Stimulated activated CD4-positive, alpha-beta T cell treated with anti-CD3 and anti-CD28 coated beads, Interleukin-4, amount 100 ng/mL, for 1 hour (primary cell): ENCODE data around the gene IFNGR1.
"Not testable (repeated sequence)": the region's sequence is repeated elsewhere in the genome, so short reads cannot be mapped to it uniquely, and the experiment has no call there.

ENCODE experiments used
- DNase-seq: peaks from one replicate; pipeline ENCODE4 v3.0.0-alpha.2; 2020

IFNGR1 gene

DNA sequence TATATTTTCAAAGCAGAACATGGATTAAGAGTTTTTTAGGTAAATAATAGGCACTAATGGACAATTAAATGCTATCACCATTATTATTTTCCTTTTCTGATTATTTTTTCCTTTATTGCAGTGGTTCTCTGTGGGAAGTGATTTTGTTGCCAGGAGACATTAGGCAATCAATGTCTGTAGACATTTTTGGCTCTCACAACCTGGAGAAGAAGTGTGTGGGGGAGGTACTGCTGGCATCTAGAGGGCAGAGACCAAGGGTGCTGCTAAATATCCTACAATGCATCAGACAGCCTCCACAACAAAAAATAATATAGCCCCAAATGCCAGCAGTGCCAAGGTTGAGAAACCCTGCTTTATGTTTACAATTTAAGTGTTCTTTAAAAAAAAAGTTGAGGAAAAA lies 8.3 kb downstream of the IFNGR1 start:
- DNase-seq = no peak

DNA sequence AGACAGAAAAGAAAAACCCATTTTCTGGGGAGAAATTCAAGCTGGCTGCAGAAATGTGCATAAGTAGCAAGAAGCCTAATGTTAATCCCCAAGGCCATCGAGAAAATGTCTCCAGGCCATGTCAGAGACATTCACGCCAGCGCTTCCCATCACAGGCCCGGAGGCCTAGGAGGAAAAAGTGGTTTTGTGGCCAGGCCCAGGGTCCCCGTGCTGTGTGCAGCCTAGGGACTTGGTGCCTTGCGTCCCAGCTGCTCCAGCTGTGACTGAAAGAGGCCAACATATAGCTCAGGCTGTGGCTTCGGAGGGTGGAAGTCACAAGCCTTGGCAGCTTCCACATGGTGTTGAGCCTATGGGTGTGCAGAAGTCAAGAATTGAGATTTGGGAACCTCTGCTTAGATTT lies 10.9 kb downstream of the IFNGR1 start:
- DNase-seq = no peak

DNA sequence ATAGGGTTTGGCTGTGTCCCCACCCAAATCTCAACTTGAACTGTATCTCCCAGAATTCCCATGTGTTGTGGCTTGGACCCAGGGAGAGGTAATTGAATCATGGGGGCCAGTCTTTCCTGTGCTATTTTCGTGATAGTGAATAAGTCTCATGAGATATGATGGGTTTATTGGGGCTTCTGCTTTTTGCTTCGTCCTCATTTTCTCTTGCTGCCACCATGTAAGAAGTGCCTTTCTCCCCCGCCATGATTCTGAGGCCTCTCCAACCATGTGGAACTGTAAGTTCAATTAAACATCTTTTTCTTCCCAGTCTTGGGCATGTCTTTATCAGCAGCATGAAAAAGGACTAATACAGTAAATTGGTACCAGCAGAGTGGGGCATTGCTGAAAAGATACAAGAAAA lies 11.7 kb downstream of the IFNGR1 start:
- DNase-seq = not testable (repeated sequence)

DNA sequence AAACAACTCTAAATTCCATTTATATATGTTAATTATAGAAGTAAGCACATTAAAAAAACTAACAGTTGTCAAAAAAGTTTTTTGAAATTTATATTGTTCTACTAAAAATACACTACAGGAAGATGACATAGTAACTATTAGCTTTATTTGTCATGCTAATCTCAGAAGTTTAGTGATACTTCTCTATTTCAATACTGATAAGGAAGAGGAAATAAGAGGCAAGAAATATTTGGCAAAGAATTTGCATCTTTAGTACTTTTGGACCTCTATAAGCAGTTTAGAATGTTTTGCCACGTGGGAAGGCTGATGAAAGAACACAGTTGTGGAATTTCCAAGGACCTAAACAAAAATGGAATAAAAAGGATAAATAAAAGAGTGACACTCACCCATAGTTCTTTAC lies 12.6 kb downstream of the IFNGR1 start:
- no peak for DNase-seq

DNA sequence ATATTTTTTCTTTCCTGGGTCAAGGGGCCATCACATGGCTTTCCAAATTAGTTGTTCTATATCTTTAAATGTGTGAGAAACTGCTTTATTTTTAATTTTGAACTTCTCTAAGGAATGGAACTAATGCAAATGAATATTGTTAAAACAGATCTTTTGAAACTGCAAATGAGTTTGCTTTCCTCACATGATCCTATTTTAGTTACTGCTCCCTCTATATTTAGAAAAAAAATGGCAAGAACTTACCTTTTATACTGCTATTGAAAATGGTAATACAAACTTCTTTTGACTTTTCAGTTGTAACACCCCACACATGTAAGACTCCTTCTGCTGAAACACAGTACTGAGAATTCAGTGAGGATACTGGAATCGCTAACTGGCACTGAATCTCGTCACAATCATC lies 15.9 kb downstream of the IFNGR1 start:
- no peak for DNase-seq

DNA sequence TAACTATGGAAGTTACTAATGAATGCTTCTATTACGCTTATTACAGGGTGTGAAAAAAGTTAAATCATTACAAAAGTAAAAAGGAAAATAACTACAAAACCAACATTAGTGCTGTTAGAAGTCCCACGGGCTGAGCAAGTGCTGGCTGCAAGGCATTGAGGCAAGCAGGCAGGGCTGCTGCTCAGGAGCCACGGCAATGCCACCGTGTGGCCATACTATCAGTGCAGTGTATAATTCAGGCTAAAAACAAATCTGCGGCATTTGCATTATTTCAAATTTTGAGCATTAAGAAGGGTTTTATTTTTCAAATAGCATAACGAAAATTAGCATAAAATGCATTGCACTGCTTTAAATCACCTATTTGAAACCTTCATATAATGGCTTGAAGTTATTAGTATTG lies 17.1 kb downstream of the IFNGR1 start:
- no peak for DNase-seq

DNA sequence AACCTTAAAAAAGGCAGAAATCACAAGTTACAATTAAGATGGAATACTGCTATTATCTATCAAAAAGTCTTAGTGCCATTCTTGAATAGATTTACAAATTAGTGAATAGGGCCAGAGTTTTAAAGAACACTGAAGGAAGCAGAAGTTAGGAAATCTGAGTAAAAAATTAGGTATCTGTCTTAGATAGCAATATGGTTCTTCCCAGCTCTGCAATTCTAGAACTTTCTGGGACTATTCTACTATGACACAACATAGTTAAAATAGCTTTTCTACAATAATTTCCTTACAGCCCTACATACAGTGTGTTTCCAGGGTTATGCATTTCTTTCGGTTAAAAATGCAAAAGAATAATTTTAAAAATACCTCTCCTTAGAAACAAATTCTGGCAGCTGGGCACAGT lies 18.2 kb downstream of the IFNGR1 start:
- DNase-seq = no peak

DNA sequence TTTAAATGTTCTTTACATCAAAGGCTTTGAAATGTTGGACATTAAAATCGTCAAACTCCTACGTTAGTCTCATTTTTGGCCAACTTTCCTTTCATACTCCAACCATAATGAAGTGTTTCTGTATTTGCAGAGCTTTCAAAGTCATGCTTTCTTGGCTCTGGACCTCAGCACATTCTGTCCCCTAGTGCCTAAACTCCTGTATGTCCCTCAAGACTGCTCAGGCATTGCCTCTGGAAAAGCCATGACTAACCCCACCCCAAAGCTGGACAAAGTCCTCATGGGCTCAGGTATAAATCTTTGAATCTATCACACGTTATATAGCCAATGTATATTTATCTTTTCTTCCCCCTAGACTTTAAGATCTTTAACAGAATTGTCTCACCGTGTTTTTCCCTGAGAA lies 18.9 kb downstream of the IFNGR1 start:
- no peak for DNase-seq

DNA sequence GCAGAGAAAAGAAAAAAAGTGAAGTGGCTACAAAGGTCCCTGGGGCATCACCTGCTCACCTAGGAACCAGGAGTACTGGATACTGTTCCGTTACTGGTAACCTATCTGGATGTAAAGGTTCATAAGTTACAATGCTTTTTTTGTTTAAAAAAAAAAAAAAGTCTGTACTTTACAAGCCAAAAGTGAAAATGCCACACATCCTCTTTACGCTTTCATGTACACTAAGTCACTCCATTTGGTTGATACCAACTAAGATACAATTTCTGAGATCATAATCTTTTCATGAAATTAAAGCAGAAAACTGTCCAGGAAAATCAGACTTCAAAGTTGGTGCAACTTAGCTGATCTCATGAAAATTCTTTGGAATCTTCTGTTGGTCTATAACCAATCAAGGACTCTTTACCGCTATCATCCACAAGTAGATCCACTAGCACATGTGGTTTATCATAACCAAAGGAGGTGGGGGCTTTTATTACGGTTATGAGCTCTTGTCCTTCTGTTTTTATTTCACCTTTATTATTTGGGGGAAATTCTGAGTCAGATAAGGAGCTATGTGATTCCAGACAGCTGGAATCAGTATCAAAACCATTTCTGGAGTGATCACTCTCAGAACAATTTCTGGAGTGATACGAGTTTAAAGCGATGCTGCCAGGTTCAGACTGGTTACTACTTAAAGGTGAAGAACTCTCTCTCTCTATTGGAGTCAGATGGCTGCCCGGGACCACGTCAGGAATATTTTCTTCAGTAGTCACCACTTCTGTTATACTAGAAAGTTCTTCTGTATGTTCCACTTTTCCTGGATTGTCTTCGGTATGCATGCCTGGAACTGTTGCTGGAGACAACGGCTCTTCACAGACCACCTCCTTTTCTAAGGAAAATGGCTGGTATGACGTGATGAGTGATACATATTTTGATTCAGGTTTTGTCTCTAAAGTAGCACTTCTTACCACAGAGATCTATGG lies 21.2 kb downstream of the IFNGR1 start:
- no peak for DNase-seq

DNA sequence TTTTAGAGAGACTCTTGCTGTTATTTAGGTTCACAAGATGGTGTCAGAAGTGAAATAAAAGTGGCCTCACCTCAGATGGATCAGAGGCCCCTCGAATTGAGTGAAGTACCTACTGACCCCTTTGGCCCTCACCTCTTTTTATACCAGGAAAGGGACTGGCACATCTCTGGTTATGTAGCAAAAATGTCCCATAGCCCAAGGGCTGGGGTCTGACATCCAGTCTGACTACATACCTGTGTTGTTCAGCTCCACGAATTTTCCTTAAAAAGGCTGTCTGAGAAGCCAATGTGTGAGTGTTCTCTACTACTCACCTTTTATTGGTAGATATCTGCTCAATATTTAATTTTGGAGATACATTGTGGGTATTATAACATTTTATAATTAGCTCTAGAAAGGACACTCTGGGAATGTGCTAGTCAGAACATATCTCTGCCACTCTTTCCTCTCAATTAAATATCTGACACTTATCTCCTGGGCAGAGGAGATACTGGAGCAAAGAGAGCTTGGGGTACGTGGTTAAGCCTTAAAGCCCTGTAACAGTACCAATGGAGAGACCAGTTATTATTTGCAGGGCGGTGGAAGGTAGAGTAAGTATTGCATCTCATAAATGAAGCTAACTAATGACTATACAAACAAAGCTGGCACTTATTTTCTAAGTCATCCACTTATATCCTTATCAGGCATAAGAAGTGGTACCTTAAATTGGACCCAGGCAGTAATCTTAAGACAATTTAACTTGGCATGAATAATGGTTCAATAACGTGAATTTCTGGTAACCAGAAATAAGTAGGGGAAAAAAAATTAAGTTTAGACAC lies 25.7 kb downstream of the IFNGR1 start:
- DNase-seq = no peak

DNA sequence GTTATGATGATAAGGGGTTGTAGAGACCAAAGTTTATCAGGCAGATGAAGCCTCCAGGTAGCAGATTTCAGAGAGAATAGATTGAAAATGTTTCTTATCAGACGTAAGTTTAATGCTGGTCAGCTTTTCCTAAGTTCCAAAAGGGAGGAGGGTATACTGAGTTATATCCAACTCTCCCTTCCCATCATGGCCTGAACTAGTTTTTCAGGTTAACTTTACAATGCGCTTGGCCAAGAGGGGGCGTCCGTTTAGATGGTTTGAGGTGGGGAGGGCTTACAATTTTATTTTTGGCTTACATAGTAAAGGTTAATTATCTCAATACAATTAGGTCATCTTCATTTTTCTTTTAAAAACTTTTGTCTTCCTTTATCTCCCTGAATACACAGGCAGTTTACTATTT lies 26.4 kb downstream of the IFNGR1 start:
- DNase-seq = no peak

DNA sequence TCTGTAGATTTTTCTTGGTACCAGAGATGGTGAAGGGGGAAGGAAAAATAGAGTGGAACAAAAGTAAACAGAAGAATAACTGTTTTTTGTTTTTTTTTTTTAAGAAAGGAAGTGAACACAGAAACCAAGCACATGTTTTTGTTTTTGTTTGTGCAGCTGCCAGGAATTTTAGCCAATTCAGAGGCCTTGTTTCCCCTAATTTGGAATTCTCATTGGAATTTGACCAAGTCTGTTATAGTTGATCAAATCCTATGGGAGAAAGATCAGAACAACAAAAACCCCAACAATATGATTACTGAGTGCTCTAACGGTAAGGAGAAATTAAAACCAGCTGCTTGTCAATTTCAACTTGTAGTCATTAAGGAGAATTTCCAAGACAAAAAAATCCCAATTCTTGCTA lies 27.5 kb downstream of the IFNGR1 start:
- no peak for DNase-seq

DNA sequence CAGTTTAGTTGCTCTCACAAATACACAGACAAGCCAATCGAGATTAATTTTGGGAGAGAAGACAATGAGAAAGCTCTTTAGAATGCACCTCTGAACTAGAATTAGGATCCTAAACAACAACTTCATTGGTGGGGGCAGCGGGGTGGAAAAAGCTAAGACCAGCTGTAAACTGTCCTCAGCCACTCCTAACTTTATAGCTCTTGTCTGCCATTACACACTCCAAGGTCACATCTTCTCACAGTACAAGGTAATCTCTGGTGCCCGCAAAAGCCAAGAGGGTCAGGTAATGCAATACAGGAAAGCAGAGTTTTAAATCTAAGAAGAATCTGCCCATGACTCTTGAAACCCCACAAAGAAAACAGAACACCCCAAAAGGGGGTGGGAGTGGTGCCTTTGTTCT lies 27.9 kb downstream of the IFNGR1 start:
- DNase-seq = no peak

DNA sequence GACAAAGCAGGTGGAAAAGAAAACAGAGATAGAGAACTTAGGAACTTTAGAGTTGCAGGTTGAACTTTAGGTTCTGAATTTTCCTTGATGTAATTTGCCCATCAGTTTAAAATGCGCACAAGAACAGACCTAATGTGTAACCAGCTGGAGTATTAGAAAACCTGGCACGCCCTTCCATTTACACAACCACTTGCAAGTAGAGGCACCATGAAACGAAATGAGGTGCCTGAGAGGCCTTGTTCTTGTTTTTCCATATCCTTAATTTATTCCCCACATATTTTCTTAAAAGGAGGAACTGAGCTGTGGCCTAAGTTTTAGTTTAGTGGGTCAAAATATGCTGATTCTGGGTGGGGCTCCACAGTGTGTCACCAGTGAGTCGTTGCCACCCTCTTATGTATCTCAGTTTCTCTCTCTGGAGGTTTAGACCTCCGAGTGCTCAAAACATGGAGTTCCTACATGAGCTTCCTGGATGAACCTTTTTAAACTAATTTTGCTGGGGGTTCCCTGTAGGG lies 28.5 kb downstream of the IFNGR1 start:
- no peak for DNase-seq

DNA sequence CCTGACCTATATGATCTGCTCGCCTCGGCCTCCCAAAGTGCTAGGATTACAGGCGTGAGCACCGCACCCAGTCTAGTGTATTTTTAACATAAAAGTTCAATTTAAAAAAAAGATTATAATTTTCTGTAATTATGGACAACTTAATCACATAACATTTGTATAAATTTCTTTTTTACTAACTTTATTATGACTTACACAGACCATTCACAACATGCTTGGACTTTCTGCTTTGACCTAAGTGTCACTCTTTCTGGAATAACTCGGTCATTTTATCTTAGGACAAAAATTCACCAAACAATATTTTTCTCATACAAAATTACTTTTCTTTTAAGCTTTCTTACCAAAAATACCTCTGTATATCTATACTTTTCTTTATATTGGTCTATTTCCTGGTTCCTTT lies 30.3 kb downstream of the IFNGR1 start:
- no peak for DNase-seq

DNA sequence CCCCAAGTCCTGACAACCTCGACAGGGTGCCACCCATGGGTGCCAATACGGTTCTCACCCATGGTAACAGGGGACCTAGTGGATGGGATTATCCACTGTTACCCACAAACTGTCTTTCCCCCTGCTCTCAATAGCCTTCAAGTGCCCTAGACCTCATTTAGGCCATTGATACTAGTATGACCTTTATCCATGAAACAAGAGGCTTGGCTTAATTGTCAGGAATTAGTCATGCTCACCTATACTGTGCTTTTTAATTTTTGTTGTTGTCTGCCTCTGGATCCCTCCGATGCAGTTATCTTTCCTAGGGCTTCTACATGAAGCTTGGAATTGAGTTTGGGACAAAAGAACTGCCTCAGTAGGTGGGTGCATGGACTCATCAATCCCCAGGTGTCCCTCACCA lies 33.9 kb downstream of the IFNGR1 start:
- no peak for DNase-seq

DNA sequence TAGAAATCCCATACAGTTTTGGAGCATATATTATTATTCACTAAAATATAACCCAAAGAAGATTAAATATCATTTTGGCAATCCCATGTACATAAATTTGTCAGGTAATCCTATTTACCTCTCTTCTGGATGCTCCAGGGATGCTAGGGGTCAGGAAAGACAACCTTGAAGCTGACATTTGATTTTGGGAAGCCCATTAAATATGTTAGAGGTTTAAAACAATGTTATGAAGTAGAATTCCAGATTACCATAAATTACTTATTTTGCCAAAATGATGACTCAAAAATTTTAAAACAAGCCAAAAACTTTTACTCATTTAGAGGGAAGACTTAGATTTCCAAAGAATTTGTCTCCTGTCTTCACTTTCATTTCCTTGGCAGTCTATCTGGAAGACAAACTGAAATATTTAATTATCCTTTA lies 36.5 kb downstream of the IFNGR1 start:
- DNase-seq = no peak

DNA sequence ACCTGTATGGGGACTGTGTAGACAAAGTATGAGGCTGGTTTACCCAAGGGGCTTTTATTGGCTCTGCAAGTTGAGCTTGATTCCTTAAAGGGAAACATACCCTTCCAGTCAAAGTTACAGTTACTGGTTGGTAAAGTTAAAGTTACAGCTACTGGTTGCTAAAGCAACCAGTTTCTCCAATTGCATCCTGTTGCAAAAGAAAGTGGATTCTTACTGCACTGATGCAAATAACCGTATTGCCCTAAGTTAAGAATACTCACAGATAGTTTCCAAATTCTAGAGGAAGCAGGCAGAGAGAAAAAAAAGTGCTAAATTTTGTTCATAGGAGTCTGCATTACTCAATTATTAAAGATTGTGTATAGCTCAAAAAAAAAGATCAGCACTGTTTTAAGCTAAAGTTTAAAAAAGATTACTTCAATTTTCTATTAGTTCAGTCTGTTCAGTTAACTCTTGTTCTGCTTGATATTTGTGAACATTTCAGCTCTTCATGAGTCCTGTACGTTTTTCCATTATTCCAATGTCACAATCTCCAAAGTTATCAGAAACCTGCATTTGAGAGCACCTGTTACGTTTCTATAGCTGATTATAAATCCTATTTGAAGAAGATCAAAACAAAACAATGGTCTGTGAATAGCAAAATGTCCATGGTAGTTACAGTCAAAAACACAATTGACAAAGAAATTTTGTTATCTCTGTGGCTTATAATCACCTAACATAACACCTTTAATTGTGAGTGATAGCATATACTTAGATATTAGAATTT lies 37.1 kb downstream of the IFNGR1 start:
- no peak for DNase-seq

DNA sequence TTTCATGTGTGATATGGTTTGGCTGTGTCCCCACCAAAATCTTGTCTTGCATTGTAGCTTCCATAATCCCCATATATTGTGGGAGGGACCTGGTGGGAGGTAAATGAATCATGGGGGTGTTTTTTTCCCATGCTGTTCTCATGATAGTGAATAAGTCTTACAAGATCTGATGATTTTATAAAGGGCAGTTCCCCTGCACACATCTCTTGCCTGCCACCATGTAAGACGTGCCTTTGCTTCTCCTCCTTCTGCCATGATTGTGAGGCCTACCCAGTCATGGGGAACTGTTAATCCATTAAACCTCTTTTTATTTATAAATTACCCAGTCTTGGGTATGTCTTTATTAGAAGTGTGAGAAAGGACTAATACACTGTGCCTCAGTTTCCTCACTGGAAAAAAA lies 41.6 kb downstream of the IFNGR1 start:
- DNase-seq = no peak

DNA sequence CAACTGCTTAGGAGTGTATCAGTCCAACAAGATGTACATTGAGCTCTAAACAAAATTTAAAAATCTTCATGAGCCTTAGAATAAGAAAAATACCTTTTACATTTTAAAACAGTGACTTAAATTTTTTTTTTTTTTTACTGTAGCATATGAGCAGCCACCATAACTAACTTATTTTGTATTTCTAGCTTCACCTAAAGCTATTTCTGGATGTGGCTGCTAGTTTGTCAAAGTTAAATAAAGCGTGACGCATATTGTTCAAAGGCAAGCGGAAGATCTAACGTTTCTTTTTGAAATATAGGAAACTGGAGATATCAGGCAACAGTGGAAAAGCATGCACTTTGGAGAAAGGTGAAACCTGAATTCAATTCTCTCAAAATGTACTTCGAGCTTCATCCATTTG lies 42.5 kb downstream of the IFNGR1 start:
- DNase-seq = no peak

DNA sequence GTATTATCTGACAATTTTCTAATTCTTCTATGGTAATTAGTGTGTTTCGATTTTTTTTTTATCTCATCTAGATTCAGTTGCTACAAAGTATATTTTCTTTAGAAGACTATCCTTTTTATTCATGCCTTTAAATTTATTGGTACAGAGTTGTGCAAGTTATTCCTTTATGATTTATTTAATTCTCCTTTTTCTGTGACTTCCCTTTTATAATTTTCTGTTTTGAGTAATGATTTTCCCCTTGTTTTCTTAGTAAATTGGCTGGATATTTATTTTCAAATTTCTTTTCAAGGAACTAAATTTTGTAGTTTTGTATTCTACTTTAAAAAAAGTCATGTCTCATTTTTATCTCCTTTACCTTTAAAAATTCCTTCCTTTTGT lies 43.3 kb downstream of the IFNGR1 start:
- DNase-seq = no peak

DNA sequence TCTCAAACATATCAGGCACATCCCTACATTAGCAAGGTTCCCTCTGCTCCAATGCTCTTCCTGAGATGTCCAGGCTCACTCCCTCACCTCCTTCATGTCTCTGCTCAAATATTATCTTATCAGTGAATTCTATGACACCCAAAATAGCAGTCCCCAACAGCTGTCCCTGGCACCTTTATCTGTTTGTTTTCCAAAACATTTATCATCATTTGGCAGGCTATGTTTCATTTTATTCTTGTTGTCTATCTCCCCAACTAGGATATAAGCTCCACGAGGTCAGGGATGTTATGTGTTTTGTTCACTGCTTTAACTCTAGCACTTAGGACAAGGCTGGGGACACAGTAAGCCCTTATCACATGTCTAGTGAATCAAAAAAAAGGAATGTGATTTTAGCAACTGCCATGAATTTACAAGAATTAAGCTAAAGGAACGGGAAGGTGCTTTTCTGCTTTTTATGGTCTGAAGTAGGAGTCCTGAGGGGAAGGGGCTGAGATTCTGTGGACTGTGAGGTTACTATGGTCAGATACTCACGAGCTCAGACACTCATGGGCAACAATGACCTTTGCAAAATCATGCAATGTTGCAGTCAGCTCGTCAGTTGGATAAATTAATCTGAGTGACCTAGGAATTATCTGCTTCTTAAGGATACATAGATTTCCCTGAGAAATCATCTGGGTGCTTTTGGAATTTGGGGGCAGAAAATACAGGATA lies 43.9 kb downstream of the IFNGR1 start:
- DNase-seq = no peak

DNA sequence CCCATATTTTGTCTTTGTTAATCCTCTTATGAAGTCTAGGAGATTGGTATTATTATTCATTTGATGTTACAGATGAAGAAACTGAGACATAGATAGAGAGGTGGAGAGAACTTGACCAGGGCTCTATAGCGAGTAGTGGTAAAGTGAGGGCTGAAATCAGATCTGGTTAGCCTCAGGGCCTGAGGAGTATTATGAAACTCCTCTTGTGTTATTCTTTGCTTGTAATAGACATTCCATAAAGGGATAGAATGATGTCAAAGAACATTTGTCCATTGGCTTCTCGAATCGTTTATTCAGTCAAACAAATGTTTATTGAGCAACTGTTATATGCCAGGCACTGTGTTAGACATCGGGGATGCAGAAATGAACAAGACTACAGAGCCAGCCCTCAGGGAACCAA lies 45.7 kb downstream of the IFNGR1 start, which contains the start of gene IL22RA2:
IL22RA2 (minus strand) TSS at position 144 of the 400 bp plus-strand sequence. CDS start 11,895 bp downstream, outside the sequence.
- no peak for DNase-seq
